RPMI8226 (cell line): Measurements from ENCODE around the gene DIP2C.
A peak's percentile ranks its signal among the peaks of the same experiment; 100 is the strongest.

Experiments
- DNase-seq: peaks from one replicate; pipeline ENCODE4 v3.0.0-alpha.2; 2015

The DIP2C gene

DNA sequence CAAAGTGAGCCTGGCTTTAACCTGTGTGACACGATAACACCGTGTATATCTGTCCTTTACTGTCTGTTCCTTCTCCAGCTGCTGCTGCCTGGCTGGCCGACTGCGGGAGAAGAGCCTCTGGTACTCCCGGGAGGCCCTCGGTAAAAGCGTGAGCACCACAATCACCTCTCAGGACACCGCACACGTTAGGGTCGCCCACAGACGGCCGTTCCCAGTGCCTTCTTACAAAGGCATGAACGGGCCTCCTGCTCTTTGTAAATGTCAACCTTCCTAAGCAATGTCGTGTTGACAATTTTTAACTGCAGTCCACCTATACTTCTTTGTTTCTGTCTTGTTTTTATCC, 177.6 kb downstream of the DIP2C start:
- no peak for DNase-seq

DNA sequence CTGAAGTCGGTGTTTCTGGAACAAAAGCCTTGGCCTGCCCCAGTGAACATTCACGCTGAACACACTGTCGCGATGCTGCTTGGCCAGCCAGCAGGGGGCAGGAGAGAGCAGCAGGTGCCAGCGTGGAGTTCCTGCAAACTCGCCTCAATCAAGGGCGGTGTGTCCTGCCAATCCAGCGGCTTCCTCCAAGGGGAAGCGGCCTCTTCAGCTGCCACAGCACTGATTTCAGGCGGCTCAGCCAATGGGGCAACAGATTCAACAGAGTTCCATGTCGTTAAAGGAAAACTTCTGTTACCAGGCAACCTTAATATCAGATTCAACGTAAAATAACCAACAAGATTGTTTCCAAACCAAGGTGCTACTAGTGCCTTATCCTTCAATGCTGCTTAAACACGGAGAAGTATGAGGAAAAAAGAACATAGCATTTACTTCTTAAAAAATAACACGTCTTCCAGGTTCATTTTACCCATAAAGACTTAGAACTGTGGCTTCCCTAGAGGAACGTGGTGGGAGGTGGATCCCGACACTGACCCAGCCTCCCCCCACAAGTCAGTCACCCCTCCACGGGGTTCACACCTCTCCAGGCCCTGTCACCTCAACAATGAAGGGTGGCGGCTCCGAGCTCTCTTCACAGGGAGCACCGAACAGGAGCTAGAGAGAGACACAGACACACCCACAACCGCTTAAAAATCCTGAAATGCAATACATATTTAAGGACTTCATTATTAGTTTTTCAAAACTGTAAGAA, 178.2 kb downstream of the DIP2C start:
- peak; percentile 86 for DNase-seq

DNA sequence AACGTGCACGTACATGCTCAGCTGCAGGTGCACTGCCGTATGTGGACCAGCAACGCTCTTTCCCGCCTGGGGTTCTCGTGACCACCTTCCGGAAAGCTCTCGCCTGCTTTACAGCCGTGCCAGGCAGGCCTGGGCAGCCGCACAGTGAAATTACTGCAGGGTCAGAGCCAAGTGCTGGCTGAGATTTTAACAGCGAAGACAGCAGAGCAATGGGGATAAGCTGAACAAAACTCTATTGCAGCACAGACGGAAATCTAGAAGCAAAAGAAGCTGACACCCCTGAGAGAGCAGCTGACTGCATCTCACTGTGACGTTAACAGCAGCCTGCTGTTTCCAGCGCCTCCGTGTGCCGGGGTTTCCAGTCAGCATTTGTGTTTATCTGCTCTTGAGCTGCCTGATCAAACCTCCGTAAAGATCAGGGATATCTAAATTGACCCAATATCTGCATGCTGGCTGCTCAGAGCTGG, 179.0 kb downstream of the DIP2C start:
- DNase-seq: peak; percentile 78

DNA sequence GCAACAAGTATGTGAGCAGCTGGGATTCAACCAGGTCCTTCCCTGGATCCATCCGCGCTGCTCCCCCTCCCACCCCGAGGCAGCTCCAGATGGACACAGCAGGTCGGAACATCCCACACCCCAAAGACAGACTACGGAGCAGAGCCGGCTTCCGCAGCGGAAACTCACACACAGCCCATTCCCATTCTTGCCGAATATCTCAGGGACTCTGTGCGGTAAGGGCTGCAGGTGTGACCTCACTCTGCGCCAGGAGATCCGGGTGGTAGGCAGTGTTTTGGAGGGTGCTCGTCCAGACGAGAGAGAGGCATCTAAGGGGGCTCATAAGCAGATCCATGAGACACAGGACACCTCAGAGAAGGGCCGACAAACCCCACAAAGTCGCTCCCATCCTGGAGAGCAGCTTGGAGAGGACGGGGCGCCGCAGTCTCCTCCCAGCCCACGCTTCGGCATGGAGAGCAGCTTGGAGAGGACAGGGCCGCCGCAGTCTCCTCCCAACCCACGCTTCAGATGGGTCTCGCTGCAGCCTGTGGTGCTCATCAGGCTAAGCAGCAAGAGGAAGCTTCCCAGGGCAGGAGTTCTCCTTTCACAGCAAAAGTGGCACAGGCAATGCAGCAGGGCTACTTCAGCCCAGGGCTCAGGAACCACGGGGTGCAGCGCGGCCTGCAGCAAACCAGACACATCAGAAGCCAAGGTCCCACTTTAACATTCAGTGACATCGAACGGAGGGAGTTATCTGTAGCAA, 179.9 kb downstream of the DIP2C start:
- no peak for DNase-seq

DNA sequence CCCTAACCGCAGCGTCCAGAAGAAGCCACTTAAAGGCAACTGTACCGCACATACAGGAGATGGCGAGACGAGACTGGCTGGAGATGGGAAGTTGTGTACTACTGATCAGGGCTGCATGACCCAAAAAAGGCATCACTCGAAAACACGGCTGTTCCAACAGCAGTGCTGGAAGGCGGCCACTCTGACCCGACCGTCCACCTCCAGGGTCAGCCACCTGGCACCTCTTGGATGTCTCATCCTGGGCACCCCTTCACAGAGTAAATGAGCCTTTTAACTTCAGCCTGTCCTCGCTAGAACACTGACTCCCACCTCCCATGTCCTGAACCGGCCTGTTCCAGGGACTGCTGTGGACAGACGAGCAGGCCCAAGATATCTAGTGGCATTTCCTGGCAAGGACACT, 180.7 kb downstream of the DIP2C start:
- no peak for DNase-seq

DNA sequence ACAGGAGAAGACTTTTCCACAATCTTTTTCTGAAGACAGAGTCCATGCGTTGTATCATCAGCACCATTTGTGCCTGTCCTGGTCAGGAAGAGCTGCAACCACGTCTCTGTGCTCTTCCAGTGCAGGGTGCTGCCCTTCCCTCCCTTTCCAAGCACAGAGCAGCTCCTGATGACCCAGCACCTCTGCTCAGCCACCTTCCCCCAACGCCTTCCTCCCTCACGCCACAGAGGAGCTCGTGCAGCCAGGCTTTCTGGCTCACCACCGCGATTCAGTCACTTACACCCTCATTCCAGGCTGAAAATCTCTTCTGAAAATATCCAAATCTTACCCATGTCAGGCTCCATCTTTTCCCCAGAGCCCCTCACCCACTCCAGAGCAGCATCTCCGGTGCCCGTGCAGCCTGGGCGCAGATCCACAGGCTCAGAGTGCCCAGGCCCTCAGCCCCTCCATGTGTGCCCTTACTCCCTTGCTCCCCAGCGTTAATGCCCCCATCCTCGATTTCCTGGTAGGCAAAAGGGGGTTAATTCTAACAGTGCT, 181.5 kb downstream of the DIP2C start:
- DNase-seq: no peak

DNA sequence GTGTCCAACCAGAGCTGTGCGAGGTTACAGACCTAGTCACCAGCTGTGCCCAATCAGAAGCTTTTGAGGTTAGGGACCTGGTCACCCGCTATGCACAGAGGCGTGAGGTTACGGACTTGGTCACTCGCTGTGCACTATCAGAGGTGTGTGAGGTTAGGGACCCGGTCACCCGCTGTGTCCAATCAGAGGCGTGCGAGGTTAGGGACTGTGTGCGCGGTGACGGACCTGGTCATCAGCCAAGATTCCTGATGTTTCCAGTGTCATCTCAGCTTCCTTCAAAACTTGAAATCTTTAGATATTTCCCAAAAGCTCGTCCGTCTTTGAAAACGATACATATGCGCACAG, 182.1 kb downstream of the DIP2C start:
- DNase-seq: no peak

DNA sequence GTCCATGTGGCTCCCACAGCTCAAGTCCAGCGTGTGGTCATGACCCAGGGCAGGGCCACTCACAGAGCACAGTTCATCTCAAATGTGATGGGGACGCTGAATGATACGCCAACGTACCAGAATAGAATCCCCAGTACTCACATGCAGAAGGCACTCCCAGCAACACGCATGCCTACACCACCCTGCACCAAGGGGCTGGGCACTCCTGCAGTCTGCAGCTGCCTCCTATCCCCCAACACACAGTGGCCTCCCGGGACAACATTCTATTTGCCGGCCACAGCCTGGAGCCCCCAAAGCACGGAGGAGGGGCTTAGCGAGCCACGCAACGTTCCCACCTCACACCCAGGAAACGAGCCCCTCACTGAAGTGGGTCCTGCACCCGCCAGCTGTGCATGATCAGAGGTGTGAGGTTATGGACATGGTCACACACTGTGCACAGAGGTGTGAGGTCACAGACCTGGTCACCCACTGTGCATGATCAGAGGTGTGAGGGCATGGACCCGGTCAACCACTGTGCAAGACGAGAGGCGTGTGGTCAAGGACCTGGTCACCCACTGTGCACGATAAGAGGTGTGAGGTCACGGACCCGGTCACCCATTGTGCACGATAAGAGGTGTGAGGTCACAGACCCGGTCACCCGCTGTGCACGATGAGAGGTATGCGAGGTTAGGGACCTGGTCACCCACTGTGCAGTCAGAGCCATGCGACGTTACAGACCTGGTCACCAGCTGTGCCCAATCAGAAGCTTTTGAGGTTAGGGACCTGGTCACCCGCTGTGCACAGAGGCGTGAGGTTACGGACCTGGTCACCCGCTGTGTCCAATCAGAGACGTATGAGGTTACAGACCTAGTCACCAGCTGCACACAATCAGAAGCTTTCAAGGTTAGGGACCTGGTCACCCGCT, 182.8 kb downstream of the DIP2C start:
- no peak for DNase-seq

DNA sequence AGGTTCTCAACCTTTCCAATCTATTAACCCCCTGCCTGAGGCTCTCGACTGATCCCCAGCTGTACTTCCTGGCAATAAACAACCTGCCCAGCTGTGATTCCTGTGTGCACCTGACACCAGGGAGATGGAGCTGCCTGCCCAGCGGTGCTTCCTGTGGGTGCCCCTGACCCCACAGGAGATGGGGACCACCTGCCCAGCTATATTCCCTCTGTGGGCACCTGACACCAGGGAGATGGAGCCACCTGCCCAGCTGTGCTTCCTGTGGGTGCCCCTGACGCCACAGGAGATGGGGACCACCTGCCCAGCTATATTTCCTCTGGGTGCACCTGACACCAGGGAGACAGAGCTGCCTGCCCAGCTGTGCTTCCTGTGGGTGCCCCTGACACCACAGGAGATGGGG, 184.0 kb downstream of the DIP2C start:
- DNase-seq: peak; percentile 19

DNA sequence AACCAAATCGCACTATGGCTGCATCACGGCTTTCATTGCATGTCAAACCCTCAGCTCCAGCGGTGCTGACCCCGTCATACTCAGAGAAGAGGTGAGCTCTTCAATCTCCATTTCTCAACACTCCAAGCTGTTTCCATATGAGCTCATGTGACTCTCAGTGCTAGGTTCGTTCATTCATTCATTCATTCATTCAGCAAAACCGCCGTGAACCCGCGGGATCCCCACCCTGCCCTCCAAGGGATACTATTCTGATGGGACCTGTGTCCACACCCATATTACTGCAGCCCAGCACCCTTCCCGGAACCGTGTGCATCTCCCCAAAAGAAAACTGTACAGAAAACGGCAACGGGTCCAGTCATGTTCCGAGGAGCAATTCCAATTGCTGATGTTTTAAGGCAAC, 184.7 kb downstream of the DIP2C start:
- no peak for DNase-seq

DNA sequence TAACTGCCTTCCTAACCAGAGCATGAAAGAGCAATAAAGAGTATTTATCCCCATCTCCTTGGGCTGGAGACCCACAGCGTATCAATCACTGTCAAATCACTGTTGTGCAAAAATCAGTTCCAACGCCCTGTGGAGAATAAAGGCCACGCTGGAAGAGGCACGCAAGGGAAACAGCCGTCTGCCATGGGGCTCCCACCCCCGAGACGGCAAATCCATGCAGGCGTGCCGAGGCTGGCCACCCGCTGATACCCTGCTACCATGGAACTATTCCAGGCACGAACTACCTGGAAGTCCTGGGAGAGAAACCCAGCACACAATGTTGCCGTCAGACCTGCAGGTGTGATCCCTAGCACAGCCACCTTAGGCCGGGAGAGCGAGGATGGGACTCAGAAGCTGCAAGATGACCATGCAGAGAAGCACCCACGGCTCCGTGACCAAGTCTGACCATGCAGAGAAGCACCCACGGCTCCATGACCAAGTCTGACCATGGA, 185.3 kb downstream of the DIP2C start:
- DNase-seq: no peak

DNA sequence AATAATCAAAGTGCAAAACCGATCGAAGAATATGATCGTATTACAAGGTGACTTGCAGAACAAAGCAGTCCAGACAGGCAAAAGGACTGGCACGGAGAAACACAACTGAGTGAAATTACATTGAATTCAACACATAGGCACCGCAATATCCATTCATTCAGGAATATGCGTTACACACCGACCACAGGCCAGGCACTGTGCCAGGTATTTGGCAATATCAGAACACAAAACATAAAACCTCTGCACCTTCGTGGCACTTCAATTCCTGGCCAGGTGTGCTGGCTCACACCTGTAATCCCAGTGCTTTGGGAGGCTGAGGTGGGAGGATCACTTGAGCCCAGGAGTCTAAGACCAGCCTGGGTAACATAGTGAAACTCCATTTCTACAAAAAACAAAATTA, 187.9 kb downstream of the DIP2C start:
- DNase-seq: peak; percentile 19

DNA sequence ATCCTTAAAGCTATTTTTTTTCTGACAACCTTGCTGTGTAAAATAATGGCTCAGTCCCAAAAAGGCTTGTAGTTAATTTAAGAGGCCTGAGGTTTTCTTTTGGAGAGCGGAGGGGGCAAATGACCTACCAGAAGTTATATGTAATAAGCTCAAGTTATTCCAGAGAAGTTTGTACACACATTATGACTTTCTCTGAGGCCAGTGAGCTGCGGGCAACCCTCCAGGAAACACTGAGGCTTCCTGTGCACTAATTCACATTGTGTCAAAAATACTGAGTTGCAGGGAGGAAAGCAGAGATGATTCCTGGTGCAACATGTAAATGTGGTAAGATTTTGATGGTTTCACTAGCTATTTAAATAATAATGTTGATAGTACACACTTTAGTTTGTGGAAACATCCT, 188.6 kb downstream of the DIP2C start:
- DNase-seq: no peak

DNA sequence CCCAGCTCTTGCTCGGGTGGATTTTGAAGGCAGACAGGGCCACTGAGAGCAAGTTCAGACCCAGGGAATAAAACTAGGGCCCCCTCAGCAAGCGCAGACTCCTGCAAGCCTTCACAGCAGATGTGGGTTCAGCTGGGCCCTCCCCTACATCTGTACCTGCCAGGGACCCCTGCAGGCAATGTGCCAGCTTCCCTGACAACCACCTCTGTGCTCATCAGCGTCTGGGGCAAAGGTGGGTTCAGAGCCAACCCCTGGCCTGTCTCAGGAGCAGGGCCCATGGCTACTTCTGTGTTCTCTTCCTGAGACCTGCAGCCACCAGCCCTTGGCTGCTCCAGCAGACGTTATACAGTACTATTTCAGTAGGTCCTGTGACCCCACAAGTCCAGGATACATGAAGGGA, 189.5 kb downstream of the DIP2C start:
- no peak for DNase-seq

DNA sequence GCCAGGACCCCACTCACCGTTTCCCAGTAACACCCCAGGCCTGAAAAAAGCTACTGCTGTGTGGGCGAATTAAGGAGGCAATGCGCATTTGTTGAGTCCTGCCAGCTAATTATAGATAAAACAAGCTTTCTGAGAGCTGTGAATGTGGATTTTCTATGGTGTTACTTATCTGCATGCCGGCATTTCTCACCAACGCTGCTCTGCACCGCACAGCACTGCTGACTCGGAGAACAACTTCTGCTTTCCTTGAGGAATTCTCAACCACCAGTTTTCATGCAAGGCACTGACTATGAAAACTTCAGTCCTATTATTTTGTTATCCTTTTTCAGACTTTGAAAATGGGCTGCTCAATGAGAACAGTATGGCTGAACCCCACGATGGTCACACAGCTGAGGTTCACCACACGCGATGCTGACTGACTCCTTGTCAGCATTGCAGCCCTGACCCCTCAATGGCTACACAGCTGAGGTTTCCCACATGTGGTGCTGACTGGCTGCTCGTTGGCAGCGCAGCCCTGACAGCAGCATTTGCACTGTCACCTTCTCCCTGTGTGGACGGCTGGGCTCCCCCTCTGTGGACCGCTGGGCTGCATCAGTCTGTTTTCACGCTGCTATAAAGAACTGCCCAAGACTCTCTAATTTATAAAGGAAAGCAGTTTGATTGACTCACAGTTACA, 190.6 kb downstream of the DIP2C start:
- DNase-seq: no peak

DNA sequence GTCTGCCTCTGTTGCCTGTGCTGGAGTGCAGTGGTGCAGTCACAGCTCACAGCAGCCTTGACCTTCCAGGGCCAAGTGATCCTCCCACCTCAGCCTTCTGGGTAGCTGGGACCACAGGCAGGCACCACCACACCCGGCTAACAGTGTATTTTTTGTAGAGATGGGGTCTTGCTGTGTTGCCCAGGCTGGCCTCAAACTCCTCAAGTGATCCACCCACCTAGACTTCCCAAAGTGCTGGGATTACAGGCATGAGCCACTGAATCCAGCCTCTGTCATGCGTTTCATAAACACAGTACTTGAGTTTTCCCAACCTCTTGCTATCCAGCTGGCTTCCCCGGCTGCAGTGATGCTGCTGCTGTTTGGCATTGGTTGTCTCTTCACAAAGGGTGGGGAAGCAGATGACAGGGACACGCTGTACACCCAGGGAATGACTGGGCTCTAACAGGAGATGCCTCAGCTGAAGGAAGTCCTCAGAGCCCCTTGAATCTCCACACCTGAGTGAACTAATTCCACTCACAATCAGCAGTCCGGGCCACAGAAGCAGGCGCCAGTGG, 191.5 kb downstream of the DIP2C start:
- DNase-seq: no peak

DNA sequence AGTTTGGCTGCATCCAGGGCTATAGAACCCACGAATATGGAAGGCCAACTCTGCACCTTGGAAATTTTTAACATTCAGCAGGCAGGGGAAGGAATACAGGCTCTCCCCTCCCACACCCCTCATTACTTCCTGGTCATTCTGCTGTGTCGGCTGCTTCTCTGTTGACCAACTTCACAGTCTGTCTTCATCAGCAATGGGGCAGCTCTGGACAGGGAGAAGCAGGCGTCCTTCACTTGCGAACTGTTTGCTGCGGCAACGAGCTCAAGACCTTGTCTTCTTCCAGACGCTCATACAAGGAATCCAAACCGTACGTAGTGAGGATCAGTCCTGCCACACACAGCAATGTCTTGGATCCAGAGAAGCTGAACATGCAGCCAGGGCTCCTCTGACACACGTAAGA, 192.2 kb downstream of the DIP2C start:
- DNase-seq: no peak

DNA sequence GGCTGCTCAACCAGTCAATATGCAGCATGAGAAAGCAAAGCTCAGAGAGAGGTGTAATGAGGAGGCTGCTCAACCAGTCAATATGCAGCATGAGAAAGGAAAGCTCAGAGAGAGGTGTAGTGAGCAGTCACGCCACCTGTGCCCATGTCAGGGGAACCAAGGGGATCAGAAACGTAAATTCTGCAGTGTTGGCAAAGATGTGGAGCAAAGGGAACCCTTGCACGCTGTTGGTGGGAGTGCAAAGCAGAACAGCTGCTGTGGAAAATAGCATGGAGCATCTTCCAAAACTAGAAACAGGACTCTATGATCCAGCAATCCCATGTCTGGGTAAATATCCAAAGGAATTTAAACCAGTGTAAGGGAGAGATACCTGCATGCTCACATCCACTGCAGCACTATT, 194.9 kb downstream of the DIP2C start:
- peak; percentile 39 for DNase-seq

DNA sequence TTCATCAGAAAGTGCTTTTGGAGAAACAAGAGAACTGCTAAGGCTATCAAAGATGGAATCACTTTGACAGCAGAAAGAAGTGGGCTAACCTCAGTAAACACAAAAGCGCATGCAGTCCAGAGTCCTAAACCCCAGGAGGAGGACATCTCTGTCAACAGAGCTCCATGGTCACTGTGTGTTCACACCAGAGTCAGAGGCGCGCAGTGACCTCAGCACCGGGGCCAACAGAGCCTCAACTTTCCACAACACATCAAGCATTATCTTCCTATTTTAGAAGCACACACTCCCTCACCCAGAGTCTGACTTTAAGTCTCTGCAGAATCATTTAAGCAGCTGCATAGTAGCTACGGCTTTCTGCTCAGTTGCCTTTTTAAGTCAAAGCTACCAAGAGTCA, 195.3 kb downstream of the DIP2C start:
- no peak for DNase-seq

DNA sequence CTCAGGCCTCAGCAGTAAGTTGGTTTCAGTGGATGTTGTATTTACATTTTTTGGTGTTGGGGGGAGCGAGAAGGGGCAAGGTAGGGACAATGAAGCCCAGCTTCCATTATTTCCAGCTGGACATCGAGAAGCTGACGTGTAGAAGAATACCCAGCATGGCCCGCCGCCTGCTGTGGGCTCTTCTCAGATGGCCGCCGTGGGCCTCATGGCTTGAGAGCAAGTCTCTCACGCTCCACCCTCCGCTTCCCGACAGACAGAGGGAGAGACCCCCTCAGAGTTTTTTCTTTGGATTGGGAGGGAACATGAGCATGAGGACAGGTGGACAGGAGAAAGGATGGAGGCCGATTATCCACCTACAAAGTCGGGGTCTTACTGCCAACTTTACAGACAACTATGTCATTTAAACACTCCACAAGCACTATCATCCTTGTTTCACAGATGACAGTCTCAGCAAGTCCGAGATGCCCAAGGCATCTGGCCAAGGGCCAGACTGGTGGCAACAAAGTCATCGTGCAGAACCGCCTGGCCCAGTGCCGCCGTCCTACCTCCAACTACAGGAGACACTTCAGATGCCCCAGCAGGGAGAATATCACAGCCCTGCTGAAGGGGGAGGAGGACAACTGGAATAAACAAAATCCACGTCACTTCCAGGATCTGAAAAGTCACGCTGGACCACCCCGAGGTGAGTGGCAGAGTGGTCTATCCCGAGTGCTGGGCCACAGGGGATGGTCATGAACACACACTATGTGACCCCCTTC, 195.9 kb downstream of the DIP2C start:
- DNase-seq: no peak

DNA sequence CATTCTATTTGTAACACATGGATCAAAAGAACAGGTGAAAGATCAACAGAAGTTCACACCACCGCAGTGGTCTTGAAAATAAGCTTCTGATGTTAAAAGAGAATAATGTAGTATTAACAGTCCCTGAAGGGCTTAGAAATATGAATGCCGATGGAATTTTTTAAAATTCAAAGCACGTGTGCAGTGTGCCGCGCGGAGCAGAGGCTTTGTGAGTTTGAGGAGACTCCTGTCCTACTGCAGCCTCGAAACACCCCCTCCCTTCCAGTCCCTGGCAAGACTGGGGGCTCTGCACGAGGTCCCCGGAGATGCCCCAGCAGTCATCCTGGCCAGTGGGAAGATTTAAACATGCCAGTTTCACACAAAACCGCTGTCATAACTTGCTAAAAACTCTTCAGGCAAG, 196.6 kb downstream of the DIP2C start:
- DNase-seq: no peak
